Activated T-cell treated with anti-CD3 and anti-CD28 coated beads, Interleukin-2, amount 50 U/mL, for 72 hours (primary cell): ENCODE data around the gene MYL12B. TPM values are rescaled to one million over a fixed set of nuclear protein-coding genes. Genes with fewer than 3 reads are reported as not detected.
A peak's percentile ranks its signal among the peaks of the same experiment; 100 is the strongest.

Experiments
- ATAC-seq, 2 donors: fragments of 150-1000 bp; cut with Tn5 transposase; replicated peaks in 1 of 2; 2 replicates each; pipeline ENCODE4 v1.10.0; 2021; ENCODE audit warnings: moderate library complexity in 2 of 2, mild to moderate bottlenecking in 1 of 2
- DNase-seq, 2 donors: peaks; one replicate each; pipeline ENCODE4 v3.0.0; 2021 to 2022; ENCODE audit warnings: mixed read lengths in 1 of 2
- H3K27ac Mint-ChIP-seq: one replicate; pipeline ENCODE4 v1.8.0; 2022; ENCODE audit warnings: mild to moderate bottlenecking, moderate library complexity, mixed read lengths
- H3K27me3 Mint-ChIP-seq: one replicate; pipeline ENCODE4 v1.8.0; 2022; ENCODE audit warnings: low read depth, mixed read lengths
- H3K36me3 Mint-ChIP-seq, 2 donors: one replicate each; pipeline ENCODE4 v1.8.0; 2022; ENCODE audit warnings: mixed read lengths in 2 of 2, mild to moderate bottlenecking in 1 of 2; ENCODE audit not compliant: insufficient read depth in 2 of 2
- H3K4me1 Mint-ChIP-seq: one replicate; pipeline ENCODE4 v1.8.0; 2022; ENCODE audit warnings: low read depth, mixed read lengths
- H3K4me3 Mint-ChIP-seq, 2 donors: one replicate each; pipeline ENCODE4 v1.8.0; 2022; ENCODE audit warnings: mild to moderate bottlenecking in 2 of 2, mixed read lengths in 2 of 2, moderate library complexity in 2 of 2
- H3K9me3 Mint-ChIP-seq, 2 donors: one replicate each; pipeline ENCODE4 v1.8.0; 2022; ENCODE audit warnings: mixed read lengths in 2 of 2
- total RNA-seq, 2 donors: library from RNA; stranded (reverse); gene quantifications; one replicate each; pipeline ENCODE4 v1.2.3, GENCODE V29; 2022

MYL12B gene
- total RNA-seq, 2 donors from 2014 or later, result 235 to 276 TPM

GRCh38 chr18:3246635-3247239, 15.2 kb upstream of the MYL12B start:
- H3K36me3 Mint-ChIP-seq, result peaks cover 14 to 25% of the 10 kb centered on the region in 2 donors
- ATAC-seq (no peak), DNase-seq (peak; percentile 34 to 37)
- H3K9me3 Mint-ChIP-seq, result peaks cover 4 to 5% of the 10 kb centered on the region in 2 donors
- H3K27me3 Mint-ChIP-seq, result no peaks in the 10 kb centered on the region
- peaks cover 43% of the 10 kb centered on the region for H3K4me1 Mint-ChIP-seq
- peak overlapping the region; percentile 87 to 92 for H3K4me3 Mint-ChIP-seq
- H3K27ac Mint-ChIP-seq, result peak overlapping the region; percentile 80

- Mint-ChIP-seq H3K27ac (peak within 1 kb of the TSS; percentile 80), H3K4me1 (peaks cover 50% of the 10 kb centered on the region), H3K36me3 (peaks cover 8 to 21% of the 10 kb centered on the region in 2 donors), H3K27me3 (no peaks in the 10 kb centered on the region), H3K4me3 (peak within 1 kb of the TSS; percentile 87 to 92), H3K9me3 (no peaks in the 10 kb centered on the region)
- DNase-seq (peak; percentile 96 to 97), ATAC-seq (peak; percentile 82 to 86)
Observed at GRCh38 chr18:3247240-3248061, 14.5 kb upstream of the MYL12B start, which contains the start of gene MYL12A. MYL12A (plus strand) TSS chr18:3247801; CDS start chr18:3253248, 5,447 bp downstream.

GRCh38 chr18:3248062-3248657, 13.8 kb upstream of the MYL12B start:
- Mint-ChIP-seq H3K4me3 (peak overlapping the region; percentile 87 to 92), H3K4me1 (peaks cover 57% of the 10 kb centered on the region), H3K27me3 (no peaks in the 10 kb centered on the region), H3K36me3 (peaks cover 8 to 23% of the 10 kb centered on the region in 2 donors), H3K27ac (peak overlapping the region; percentile 79), H3K9me3 (no peaks in the 10 kb centered on the region)
- ATAC-seq (no peak), DNase-seq (no peak)

- no peak for ATAC-seq
Observed at GRCh38 chr18:3248658-3249359, 13.1 kb upstream of the MYL12B start.

GRCh38 chr18:3250237-3251107, 11.5 kb upstream of the MYL12B start:
- Mint-ChIP-seq H3K36me3 (peaks cover 19 to 38% of the 10 kb centered on the region in 2 donors), H3K4me3 (peak overlapping the region; percentile 87 to 92), H3K27me3 (no peaks in the 10 kb centered on the region), H3K27ac (peak overlapping the region; percentile 96), H3K9me3 (no peaks in the 10 kb centered on the region), H3K4me1 (peaks cover 70% of the 10 kb centered on the region)
- no peak for DNase-seq
- peak in 1 of 2 donors; percentile 10 for ATAC-seq

More at GRCh38 chr18:3248658-3249359, 13.1 kb upstream of the MYL12B start:
- DNase-seq, result peak in 1 of 2 donors; percentile 27
- Mint-ChIP-seq H3K4me1 (peaks cover 64% of the 10 kb centered on the region), H3K27ac (peak overlapping the region; percentile 79), H3K27me3 (no peaks in the 10 kb centered on the region), H3K36me3 (peaks cover 12 to 29% of the 10 kb centered on the region in 2 donors), H3K4me3 (peak overlapping the region; percentile 87 to 92), H3K9me3 (no peaks in the 10 kb centered on the region)

- H3K27me3 Mint-ChIP-seq, result no peaks in the 10 kb centered on the region
- peak overlapping the region; percentile 55 to 86 for H3K4me3 Mint-ChIP-seq
- peaks cover 19 to 42% of the 10 kb centered on the region in 2 donors for H3K36me3 Mint-ChIP-seq
- DNase-seq (no peak), ATAC-seq (no peak)
- H3K4me1 Mint-ChIP-seq, result peaks cover 67% of the 10 kb centered on the region
- no peaks in the 10 kb centered on the region for H3K9me3 Mint-ChIP-seq
- H3K27ac Mint-ChIP-seq, result peak overlapping the region; percentile 89
Observed at GRCh38 chr18:3251249-3251962, 10.5 kb upstream of the MYL12B start.

- H3K4me1 Mint-ChIP-seq, result peaks cover 72% of the 10 kb centered on the region
Observed at GRCh38 chr18:3251963-3252277, 10.0 kb upstream of the MYL12B start.

GRCh38 chr18:3252843-3253242, 9.1 kb upstream of the MYL12B start:
- Mint-ChIP-seq H3K27me3 (no peaks in the 10 kb centered on the region), H3K36me3 (peaks cover 20 to 48% of the 10 kb centered on the region in 2 donors), H3K9me3 (no peaks in the 10 kb centered on the region), H3K4me3 (peak overlapping the region in 1 of 2 donors; percentile 77), H3K27ac (peak overlapping the region; percentile 88), H3K4me1 (peaks cover 81% of the 10 kb centered on the region)
- ATAC-seq (no peak), DNase-seq (no peak)

More at GRCh38 chr18:3251963-3252277, 10.0 kb upstream of the MYL12B start:
- H3K9me3 Mint-ChIP-seq, result no peaks in the 10 kb centered on the region
- H3K27ac Mint-ChIP-seq, result peak overlapping the region; percentile 89
- H3K27me3 Mint-ChIP-seq, result no peaks in the 10 kb centered on the region
- no peak for ATAC-seq
- H3K4me3 Mint-ChIP-seq, result peak overlapping the region; percentile 55 to 86
- no peak for DNase-seq
- peaks cover 19 to 48% of the 10 kb centered on the region in 2 donors for H3K36me3 Mint-ChIP-seq

GRCh38 chr18:3254725-3255124, 7.2 kb upstream of the MYL12B start:
- Mint-ChIP-seq H3K4me3 (peak overlapping the region in 1 of 2 donors; percentile 62), H3K36me3 (peaks cover 15 to 37% of the 10 kb centered on the region in 2 donors), H3K4me1 (peaks cover 92% of the 10 kb centered on the region), H3K9me3 (no peaks in the 10 kb centered on the region), H3K27ac (peak overlapping the region; percentile 95), H3K27me3 (no peaks in the 10 kb centered on the region)
- no peak for ATAC-seq
- no peak for DNase-seq

- peak overlapping the region in 1 of 2 donors; percentile 63 for H3K4me3 Mint-ChIP-seq
- DNase-seq (no peak), ATAC-seq (no peak)
- no peaks in the 10 kb centered on the region for H3K9me3 Mint-ChIP-seq
- H3K36me3 Mint-ChIP-seq, result peaks cover 14 to 31% of the 10 kb centered on the region in 2 donors
- peak overlapping the region; percentile 91 for H3K27ac Mint-ChIP-seq
- no peaks in the 10 kb centered on the region for H3K27me3 Mint-ChIP-seq
- H3K4me1 Mint-ChIP-seq, result peaks cover 93% of the 10 kb centered on the region
Observed at GRCh38 chr18:3255611-3256165, 6.2 kb upstream of the MYL12B start.
